ENCODE data around the gene COL20A1.

Gene COL20A1

DNA sequence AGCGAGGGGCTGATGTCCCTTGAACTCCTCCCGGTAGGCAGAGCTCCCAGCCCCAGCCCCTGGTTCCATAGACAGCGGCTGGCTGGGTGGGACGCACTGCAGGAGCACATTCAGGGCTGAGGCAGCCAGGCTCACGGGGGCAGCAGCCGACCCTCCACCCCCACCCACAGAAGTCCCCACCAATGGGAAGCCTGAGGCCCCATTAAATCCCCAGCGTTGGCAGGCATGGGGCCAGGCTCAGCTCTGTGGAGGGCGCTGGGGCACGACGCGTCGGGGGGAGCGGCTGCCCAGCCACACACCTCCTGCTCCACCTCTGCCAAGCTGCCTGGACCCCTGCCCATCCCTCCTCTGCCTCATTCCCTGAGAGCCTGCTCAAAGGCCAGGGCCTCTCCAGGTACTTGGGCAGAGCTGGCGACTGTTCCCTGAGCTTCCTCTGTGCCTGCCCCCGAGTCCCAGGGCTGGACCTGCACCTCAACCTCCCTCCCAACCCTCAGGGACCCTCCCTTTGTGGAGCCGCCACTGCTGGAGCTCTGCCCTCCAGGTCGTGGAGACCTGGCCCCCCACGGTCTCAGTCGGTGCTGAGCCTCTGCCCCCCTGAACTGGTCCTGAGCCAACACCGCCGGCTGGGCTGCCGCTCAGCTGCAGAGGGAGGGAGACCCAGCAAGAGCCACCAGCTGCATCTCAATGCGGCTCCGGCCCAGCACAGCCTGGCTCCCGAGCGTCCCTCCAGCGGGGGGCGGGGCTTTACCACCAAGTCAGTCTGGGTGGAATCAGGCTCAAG, 59.0 kb downstream of the COL20A1 start:
- DNase-seq: no peak

DNA sequence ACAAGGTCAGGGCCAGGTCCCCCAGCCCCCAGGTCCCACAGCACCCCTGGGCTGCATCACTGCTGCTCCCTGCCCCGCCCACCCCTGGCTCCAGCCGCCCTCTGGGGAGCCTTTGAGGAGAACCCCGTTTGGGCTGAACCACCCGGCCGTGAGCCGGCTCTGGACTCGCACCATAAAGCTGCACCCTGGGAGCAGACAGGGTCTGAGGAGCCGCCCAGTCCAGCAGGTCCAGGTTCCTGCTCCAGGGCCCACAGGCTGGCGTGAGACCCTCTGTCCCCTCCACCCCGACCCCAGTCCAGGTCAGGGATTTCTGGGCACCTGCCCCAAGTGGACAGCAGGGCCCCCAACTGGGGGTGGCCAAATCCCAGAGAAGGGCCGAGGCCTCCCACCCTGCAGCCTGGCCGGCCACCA, 59.8 kb downstream of the COL20A1 start:
- no peak for DNase-seq

DNA sequence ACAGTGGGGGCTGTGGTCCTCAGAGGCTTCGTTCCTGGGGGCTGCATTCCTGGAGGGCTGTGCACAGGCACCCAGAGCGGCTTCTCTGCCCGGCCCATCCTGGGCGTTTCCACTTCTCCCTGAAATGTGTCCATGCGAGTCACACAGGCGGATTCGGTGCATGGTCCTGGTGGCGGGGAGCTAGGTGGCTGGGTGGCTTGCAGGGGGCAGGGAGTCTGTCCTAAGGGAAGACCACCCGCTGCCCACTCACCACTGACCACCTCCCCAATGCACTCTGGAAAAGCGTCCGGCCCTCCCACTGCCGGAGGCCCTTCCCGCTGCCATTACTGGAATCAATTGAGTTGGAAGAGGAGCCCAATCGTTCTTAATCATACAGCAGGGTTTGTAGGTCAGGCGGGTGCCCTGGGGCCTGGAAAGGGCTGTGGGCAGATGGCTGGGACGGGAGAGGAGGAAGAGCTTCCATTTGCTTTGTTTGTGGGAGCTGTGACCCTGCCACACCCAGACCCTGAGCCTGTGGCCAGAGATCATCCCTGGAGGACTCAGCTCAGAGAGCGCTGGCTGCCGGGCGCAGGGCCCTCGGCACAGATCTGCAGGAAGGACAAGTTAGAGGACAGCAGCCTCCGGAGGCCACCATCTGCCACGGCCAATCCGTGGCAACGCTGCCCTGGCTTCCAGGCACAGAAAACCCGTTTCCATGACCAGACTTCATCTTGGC, 61.8 kb downstream of the COL20A1 start:
- DNase-seq: no peak

DNA sequence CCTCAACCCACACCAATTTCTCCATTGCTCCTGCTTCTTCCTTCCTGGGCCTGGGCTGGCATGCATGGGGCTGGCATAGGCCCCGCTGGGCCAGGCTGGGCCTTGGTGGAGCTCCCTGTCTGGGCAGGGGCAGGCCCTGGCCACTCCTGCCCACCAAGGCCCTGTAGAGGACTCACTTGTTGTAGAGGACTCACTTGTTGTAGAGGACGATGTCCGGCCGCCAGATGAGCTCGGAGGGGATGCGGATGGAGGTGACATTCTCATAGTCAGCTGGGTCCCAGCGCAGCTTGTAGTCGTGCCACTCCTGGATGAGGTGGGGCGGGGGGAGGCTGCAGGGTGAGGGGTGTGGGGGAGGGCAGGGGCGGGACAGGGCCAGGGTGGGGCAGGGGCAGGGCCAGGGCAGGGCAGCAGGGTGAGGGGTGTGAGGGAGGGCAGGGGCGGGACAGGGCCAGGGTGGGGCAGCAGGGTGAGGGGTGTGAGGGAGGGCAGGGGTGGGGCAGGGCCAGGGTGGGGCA, 62.9 kb downstream of the COL20A1 start:
- DNase-seq: no peak

DNA sequence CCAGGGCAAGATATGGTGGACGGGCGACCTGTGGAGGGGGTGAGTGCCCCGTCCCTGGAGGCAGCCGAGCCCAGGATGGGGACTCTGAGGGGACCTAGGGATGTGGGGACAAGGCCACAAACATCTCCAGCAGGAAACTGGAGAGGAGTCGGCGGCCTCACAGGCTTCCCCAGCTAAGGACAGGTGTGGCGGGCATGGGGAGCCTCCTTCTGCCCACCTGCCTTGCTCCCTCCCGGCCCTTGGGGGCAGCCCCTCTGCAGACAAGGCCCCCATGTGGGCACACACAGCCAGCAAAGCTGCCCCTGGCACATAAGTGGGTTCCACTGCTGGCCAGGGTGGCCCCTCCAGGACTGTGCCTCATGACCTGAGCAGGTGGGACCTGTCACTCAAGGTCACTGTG, 63.5 kb downstream of the COL20A1 start:
- no peak for DNase-seq

DNA sequence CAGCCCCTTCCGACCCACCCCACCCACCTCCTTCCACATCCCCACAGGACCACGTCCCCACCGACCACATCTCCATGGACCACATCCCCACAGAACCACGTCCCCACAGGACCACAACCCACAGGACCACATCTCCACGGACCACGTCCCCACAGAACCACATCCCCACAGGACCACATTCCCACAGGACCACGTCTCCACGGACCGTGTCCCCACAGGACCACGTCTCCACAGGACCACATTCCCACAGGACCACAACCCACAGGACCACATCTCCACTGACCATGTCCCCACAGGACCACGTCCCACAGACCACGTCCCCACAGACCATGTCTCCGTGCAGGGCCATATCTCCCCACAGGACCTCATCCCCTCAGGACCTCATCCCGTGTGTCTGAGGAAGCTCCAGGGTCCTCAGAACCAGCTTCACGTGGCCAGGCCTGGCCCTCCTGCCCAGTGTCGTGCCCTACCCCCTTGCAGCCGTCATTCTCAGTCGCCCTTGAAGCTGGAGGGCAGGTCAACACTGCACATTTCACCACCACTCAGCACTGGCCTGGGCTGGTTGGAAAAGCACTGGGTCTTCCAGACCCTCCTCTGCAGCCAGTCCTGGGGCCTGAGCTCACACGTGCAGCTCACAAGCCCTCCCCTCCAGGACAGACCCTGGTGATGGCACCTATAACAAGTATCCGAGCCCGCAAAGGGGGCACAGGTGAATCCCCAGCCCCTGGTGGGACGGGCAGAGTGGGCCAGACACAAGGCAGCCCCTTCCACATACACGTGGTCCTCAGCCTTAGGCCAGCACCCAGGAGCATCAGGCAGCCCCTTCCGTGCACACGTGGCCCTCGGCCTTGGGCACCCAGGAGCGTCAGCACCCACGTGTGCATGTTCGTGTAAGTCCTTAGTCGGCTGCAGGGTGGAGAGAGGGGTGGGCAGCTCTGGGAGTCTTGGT, 64.2 kb downstream of the COL20A1 start:
- DNase-seq: no peak

DNA sequence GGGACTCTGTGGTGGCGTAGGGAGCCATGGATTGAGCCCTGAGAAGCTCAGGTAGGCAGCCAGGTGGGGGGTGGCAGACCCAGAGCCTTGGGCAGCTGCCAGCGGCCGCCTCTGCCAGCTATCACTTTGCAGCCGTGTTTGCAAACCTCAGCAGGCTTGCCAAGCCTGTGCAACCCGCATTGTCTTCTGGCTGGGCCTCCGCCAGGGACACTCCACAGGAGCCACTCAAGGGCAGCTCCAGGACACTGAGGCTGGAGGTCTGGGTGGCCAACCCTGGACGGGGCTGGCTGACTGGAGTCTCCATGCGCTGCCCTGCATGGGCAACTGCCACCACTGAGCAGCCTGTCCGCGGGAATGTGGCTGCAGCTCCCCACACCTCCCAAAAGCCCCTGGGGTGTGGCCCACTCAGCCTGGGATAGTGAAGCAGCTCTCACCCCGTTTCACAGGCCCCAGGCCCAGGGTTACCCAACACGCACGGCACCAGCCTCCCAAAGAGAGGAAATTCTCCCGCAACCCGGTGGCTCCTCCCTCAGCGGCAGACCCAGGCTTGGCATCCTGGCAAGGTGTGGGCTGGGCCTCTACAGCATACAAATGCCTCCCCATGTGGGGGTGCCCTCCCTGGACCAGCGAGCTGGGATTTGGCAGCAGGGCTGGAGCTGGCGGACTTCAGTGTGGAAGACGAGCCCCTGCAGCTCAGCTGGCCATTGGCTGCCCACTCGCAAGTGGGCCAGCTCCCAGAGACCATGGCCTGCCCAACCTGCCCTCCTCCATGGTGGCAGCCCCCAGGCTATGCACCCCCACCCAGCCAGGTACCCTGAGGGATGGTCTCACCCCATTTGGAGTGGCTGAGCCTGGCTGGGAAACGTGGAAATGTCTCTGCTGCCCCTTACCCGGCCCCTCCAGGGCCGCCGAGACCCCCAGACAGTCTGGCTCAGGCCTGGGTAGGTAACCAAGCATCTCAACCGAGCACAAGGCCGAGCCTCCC, 65.2 kb downstream of the COL20A1 start:
- no peak for DNase-seq

DNA sequence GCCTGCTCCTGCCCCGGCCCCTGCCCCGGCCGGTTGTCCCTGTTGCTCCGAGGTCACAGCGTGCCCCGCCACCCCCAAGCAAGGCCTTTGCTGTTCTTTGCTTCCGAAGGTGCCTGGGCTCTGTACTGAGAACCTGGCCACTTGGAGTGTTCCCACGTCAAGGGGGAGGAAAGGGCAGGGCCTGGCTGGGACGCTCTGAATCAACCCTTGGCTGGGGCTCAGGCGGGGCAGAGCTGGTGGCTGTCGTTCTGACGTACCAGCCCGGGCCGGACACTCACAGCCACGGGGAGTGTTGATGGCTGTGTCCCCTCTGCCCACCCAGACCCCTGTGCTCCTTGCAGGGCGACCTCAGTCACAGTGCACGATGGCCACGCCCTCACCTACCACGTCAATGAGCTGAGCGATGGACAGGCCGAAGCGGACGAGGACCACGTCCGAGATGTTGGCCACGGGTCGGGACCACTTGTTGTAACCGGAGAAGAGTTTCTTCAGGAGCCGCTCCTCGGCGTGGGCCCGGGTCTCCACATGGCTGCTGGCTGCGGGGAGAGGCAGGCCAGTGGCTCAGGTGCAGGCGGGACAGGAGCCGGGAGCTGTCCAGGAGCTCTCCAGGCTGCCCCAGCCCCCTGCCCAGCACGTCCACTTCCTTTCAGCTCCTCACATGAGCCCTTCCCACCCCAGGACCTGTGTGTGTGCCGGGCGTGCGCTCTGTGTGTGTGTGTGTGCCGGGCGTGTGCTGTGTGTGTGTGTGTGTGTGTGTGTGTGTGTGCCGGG, 66.4 kb downstream of the COL20A1 start:
- no peak for DNase-seq

DNA sequence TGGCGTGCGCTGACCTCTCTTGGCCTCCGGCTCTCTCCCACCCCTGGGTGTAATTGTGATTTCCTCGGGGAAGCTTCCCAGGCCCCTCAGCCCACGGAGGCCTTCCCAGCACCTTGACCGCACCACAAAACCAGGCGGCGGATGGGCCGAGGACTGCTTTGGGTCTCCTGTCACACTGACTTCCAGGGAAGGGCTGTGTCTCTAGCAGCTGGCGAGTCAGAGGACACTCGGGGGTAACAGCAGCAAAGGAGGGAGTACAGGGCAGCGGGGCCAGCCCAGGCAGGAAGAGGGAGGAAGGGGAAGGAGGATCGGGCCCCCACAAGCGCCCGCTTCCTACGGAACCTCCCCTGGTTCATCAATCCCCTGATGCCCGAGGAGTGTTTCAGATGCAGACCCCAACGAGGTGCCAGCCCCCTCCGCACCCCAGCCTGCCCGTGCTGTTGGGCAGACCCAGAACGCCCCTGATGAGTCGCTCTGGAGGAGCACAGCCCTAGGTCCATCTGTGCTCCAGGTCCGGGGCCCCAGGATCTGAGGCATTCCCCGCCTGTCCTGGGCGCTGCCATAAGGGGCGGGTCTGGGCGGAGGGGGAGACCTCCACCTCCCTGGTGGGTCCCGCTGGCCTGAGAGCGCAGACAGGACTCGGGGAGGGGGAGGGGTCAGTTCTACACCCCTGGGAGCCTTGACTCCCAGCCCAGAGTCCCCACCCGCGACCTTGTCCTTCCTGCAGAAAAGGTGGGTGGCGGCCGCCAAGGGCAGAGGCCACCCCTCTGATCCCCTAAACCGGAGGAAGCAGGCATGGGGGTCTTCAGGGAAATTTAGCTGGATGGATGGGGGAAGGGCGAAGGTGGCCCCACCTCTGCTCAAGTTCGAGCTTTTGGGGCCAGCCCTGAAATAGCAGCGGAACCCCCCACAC, 67.2 kb downstream of the COL20A1 start:
- no peak for DNase-seq

DNA sequence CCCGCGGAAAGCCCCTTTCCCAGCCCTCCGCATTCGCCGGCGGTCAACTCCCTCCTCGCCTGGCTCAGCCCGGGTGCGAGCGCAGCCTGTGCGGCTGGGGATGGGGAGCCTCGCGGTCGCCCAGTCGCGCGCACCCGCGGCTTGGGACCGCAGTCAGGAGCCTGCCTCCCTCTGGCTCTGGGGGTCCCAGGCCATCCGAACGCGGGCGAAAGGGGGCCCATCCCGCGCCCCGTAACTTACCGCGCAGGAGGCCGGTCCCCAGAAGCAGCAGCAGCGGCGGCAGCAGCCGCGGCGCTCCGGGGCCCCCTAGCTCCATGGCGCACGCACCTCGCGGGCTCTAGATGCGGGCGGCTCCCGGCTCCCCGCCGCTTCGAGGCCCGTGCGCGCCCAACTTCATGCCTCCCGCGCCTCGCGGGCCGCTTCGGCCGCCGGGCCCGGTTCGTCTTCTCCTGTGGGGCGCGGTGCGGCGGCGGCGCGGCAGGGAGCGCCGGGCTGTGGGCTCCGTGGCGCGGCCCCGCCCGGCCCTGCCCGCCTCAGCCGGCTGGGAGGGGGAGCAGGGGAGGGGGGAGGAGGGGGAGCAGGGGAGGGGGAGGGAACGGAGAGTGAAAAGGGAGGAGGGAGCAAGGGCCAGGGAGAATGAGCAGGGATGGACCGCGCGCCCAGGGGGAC, 68.0 kb downstream of the COL20A1 start, which contains the start of gene CHRNA4:
Gene CHRNA4, minus strand, starts transcription at position 500 of the 669 bp plus-strand sequence. Its CDS starts 184 bp downstream, at position 316.
- no peak for DNase-seq

DNA sequence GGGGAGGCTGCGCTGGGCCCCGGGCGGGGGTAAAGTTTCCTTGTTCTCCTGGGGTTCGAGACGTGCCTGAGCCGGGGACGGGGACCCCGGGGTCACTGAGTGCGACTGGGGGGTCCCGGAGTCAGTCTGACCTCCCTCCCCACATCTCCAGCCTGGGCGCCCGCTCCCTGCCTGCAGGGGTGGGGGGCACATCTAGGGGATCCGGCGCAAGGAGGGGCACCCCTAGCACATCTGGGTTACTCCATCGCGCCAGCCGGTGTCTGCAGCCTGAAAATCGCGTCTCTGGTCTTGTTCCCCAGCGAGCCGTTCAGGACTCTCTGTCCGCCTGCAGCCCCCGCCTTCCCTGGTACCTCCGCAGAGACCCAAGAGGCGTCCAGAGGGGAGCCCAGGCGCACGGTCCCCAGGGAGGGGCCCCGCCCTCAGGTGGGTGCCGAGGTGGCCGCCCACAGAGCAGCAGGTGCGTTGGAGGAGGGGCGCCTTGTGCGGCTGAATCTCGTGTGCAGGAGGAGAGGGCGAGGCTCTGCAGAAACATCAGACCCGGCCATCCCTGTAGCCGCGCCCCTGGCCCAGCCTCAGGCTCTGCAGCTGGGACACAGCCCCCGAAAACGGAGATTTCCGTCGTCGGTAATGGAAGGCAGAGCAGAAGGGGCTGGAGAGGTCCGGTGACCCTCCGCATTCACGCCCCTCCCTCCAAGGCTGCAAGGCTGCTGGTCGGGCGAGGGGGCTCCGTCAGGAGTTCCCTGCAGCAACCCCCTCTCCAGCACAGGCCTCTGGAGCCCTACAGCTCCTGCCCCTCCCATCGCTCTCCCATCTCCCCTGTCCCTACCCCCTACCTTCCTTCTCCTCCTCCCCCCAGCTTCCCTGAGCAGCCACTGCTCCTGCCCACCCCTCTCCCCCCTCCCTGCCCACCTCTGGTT, 68.8 kb downstream of the COL20A1 start:
- no peak for DNase-seq

DNA sequence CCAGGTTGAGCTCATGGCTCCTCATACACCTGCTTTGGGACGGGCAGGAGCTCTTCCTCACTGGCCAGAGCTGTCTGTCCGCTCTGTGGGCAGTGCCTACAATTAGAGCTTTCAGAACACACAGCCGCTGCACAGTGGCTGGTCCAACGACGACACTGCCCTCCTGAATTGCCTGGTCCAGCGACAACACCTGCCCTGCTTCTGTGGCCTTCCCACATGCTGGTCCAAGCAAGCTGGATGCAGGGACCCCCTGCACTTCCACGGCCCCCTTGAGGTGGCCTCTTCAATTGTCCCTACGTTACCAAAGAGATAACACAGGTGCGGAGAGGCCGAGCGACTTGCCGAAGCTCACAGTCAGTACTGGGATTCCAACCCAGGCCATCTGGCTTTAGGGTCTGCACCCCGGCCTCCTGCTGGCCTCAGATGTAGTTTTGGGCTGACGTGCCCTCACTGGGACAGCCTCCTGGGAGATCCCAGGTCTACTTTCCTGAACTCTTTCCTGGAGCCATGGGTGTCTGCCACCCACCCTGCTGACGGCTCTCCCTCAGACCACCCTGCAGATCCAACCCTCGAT, 69.5 kb downstream of the COL20A1 start:
- no peak for DNase-seq

DNA sequence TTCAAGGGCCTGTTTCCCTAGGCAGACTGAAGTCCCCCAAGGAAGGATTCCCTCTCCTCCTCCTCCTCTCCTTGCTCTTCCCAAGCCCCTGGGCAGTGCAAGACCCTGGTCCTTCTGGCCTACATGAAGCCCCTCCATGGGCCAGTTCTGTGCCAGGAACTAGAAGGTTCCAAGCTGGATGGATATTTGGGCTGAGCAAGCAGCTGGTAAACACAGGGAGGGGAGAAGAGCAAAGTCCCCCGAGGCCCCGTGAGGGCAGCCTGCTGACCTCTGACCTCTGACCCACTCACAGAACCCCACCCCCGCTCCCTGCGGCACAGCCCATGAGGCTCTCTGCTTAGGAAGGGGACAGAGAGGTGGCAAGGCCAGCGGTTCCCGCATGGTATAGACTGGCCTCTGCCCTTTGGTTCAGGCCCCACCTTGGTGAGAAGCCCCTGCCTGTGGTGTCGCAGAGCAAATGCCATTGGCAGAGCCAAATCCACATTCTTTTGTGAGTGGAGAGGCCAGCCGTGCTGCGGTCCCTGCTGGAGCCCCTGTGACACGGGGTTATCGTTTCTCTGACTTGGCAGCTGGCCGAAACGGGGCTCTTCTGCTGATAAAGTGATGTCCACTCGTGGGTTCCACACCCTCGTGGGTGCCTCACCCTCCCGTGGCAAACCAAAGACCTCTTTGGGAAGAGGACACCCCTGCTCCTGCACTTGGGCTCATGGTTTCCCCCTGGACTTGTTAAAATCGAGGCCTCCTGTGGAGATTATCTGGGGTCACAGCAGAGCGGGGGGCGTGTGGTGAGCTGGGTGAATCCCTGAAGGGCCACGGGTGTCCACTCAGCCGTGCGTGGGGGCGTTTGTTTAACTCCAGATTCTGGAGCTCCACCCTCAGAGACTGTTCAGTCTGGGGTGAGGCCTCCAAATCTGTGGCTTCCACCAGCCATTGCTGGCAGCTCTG, 70.3 kb downstream of the COL20A1 start:
- no peak for DNase-seq

DNA sequence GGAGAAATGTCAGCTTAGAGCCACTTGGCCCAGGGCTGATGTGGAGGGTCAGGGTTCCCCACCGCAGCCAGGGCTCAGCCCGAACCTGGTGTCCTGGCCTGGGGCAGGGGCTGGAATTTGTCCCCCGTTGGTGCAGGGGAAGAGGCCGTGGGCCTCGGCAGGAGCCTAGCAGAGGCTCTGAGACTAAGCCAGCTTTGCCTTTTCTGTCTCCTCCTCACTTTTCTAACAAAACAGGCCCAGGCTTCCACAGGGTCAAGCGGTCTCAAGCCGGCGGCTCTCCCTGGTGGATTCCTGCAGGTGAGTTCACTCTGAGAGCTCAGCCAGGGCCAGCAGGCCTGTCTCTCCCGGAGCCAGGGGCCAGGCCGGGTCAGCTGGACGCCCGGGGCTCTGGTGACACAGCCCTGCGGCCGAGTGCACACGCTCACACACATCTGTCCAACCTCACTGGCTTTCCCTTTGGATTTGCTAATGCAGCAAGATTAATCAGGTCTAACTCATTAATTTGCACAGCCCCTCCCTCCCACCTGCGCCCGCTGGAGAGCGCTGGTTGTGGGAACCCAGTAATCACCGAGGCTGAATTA, 71.1 kb downstream of the COL20A1 start:
- DNase-seq: no peak

DNA sequence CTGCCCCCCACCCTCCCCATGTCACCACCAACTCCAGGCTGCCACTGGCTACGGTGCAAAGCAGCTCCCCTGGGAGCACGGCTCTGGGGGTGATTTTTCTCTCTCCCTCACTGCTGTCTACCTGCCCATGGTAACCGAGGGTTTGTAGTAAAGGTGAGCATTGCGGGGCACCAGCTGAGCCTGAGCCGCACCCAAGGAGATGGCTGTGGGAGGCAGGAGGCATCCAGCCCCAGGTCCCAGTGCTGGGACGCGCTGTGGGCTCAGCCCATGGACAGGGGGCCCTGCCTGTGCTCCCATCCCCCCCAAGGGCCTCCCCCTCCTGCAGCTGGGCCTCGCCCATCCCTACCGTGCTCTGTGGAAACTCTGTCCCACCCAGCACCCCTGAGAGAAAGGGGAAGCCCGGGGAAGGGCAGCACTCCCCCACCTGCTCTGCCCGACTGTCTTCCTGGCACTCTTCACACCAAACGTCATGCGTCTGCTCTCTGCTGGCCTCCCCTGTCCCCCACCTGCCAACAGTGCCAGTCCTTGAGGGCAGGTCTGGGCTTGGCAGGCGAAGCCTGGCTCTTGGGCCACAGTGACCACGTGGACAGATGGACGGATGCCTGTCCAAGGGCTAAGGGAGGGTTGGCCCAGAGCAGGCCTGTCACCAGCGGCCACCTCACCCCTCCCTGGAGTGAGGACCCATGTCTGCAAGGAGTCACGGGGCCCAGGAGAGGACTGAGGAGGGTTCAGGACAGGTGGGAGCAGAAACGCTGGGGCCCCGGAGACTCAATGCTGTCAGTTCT, 72.0 kb downstream of the COL20A1 start:
- DNase-seq: no peak

Measured in islet precursor cell (in vitro differentiated cells).